NCI-H524 (cell line): ENCODE data around the gene SLC9A9.
A peak's percentile ranks its signal among the peaks of the same experiment; 100 is the strongest.
"Not testable (repeated sequence)": the region's sequence is repeated elsewhere in the genome, so short reads cannot be mapped to it uniquely, and the experiment has no call there.

Source experiments
- DNase-seq, 2 experiments: peaks; one replicate each; lab custom pipeline; 2025; lab: John Stamatoyannopoulos, UW

SLC9A9 gene

GRCh38 chr3:143810166-143810952 lies 37.9 kb downstream of the SLC9A9 start:
- no peak for DNase-seq

DNA sequence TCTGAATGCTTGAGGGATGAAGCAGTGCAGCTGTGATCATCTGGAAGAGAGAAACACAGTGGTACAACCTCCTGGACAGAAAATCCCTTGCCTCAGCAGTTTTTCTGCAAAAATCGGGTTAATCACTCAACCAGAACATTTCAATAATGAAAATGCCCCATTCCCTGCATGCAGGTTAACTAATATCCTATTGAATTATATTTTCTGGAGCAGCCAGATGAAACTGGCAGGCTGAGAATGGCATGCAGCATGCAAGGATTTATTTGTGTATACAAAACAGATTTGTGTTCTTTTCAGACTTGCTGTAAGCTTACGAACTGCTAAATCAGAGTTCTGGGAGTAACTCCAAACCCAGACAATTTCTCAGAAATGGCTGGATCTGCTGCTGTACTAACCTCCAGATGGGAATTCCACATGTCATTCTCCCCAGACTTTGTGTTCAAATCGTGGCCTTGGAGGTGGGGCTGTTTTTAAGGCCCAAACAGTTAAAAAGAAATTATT lies 39.1 kb downstream of the SLC9A9 start:
- DNase-seq = no peak

- no peak for DNase-seq
Measured at GRCh38 chr3:143808030-143808429, 40.2 kb downstream of the SLC9A9 start.

DNA sequence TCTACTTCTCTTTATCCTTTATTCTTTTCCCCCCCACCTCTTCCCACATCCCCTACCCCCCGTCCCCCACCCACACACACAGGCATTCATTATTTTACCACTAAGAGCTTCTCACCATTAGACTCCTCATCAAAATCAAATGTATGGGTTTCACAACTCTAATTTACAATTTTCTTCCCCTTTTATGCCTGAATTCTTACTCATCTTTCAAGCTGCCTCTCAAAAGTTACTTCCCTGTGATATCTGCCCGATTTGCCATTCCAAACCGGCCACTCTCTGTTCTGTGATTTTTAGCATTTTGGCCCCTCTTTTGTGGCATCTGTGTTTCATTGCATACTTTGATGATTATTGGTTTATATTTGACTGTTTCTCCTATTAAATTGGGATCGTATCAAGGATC lies 42.2 kb downstream of the SLC9A9 start:
- DNase-seq = no peak

DNA sequence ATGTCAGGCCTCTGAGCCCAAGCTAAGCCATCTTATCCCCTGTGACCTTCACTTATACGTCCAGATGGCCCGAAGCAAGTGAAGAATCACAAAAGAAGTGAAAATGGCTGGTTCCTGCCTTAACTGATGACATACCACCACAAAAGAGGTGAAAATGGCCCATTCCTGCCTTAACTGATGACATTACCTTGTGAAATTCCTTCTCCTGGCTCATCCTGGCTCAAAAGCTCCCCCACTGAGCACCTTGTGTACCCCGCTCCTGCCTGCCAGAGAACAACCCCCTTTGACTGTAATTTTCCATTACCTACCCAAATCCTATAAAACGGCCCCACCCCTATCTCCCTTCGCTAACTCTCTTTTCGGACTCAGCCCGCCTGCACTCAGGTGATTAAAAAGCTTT lies 42.8 kb downstream of the SLC9A9 start:
- not testable (repeated sequence) for DNase-seq

- not testable (repeated sequence) for DNase-seq
Measured at GRCh38 chr3:143801046-143801445, 47.2 kb downstream of the SLC9A9 start.

- DNase-seq = not testable (repeated sequence)
Measured at GRCh38 chr3:143798151-143798550, 50.1 kb downstream of the SLC9A9 start.

DNA sequence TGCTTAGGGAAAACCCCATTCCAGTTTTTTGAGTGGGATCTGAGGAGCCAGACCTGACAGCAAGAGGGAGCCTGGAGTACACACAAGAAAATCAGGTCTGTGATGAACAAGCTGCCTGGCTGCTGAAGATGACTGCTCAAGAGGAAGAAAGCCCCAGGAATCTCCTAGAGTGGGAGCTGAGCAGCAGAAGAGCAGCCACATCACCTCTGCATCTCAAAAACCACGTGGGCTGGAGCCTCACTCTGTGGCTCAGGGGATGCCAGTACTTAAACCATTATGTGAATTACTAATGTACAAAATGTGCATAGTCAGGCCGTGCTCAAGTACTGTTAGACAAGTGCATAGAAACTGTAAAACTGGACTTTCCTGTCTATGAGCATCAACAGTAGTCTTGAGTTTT lies 52.4 kb downstream of the SLC9A9 start:
- peak in 1 of 2 experiments; percentile 17 for DNase-seq

DNA sequence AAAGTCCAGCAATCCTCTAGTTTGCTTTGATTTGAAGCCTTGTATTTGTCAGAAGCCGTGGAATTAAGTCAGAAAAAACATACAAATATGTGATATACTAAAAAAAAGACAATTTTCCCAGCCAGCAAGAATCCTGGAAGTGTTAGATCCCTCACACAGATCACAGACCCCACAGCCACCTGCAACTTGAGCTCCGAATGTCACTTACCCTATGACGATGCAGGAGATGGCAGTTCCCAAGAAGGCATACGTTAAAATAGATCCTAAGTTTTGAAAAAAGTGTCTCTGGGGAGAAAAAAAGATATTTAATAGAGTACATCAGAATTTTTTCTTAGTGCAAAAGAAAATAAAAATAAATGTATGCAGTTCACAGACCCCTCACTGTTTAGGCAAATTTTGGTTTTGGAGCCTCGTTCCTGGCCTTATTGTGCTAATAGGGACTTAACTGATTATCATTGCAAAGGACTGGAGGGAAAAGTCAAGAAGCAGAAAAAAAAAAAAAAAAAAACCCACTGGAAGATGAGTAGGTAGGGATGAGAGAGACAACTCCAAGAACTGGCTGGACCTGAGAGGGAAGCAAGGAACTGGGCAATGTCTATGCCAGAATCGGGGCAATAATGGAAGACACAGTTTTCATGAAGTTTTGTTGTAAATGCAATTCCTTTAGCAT lies 53.3 kb downstream of the SLC9A9 start:
- DNase-seq = no peak

GRCh38 chr3:143793971-143794370 lies 54.3 kb downstream of the SLC9A9 start:
- no peak for DNase-seq

- no peak for DNase-seq
Measured at GRCh38 chr3:143791386-143791785, 56.9 kb downstream of the SLC9A9 start.

DNA sequence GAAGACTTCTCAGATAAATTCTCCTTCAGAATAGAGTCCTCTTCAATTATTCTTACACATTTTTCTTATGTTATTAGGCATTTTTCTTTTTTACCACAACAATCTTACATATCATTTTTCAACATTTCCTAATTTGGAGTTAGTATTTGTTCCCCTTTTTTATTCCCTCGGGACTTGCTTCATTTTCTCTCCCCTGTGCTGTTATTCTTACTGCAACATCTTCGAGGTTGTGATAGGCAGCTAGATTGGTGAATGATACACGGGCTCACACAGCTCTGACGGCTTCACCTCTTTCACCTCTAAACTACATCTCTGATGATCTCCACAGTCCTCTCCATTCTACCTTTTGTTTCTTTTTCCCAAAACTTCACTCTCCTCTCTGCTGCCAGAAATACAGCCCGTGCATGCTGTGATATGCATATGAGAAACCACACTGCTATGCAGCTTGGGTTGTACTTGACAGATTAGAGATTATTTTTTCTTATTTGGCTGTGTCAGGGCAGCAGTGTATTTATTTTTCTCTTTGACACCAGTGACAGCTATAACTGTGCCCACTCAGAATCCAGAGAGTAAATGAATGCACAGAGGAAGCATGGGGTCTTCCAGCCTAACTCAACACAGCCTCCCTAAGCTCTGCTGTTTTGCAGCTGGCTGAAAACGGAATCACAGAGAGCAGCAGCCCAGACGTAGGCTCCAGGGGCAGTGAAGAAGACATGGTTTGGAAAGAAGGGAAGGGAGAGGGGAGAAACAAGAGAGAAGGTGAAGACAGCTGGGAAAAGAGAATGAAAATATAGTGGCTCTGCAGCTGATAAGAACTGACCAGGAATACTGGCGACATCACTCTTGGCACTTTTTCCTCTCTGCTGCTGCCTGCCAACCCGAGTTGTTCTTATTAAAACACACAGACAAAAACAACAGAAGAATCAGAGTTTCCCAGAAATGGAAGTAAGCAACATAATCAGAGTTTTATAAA lies 61.8 kb downstream of the SLC9A9 start:
- DNase-seq = no peak

- DNase-seq = no peak
Measured at GRCh38 chr3:143784446-143784845, 63.8 kb downstream of the SLC9A9 start.

GRCh38 chr3:143783851-143784370 lies 64.4 kb downstream of the SLC9A9 start:
- no peak for DNase-seq

DNA sequence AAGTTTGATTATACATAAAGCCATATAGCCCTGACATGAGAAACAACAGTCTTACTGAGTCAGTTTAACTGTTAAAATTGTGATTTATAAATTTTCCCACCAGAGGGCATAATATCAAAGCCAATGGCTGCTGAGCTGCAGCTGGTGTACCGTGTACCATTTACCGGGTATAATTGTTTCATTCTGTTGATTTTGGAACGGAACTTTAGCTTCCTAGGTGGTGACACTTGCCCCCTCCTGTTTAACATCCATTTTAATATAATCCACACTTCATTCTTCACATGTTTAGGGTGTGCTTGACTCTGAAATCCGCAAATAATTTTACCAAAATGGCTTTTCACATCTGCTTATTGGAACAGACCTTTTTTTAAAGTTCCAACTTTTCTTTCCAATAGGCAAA lies 72.8 kb downstream of the SLC9A9 start:
- peak; percentile 15 to 66 for DNase-seq

DNA sequence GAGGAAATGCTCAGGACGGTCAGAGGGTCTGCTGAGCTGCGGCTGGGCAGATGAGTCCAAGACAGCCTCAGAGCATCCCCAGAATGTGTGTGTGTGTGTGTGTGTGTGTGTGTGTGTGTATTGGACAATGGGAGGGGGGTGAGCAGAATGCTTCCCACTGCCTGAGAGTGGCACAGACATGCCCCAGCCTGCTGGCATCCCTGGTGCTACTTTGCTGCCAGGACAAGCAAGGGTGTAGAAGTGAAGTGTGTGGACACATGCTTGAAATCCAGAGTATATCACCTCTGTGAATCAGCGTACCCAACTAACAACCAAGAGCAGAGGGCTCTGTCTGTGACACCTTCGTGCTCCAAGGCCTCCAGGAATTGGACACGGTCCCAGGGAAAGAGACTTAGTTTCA lies 76.3 kb downstream of the SLC9A9 start:
- DNase-seq = no peak

DNA sequence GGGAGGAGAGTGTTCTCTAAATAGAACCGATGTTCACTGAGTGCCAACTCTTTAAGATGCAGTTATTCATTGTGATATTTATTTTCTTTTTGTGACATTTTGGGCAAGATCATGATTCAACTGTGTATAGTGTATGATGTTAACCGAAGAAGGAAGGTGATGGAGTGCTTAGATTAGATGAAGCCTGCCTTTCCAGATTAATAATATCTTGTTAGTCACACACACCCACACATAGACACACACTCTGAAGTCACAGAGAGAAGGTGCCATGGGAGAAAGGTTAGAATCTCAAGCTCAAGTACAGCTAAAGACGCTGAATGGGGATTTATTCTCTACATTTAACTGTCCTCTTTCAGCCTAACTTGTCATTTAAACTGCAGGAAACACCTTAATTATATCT lies 77.0 kb downstream of the SLC9A9 start:
- no peak for DNase-seq

GRCh38 chr3:143770391-143770790 lies 77.9 kb downstream of the SLC9A9 start:
- DNase-seq = no peak

DNA sequence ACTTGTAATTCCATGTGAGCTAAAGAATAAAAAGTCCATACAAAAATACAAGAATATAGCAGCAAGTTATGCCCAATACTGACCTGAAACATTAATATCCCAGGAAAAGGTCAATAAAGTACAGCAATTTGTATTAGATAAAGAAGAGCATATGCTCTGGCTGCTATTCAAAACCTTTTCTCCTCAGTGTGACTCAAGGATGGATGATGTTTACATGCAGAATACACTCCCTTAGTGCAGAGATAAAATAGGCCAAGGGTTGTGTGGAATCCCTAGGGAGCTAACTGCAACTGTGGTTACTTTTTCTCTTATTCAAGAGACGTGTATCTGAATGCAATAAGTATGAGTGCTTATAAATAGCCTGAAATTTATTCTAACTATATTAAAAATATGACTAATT lies 78.7 kb downstream of the SLC9A9 start:
- DNase-seq = peak in 1 of 2 experiments; percentile 20

GRCh38 chr3:143764840-143765239 lies 83.4 kb downstream of the SLC9A9 start:
- no peak for DNase-seq

DNA sequence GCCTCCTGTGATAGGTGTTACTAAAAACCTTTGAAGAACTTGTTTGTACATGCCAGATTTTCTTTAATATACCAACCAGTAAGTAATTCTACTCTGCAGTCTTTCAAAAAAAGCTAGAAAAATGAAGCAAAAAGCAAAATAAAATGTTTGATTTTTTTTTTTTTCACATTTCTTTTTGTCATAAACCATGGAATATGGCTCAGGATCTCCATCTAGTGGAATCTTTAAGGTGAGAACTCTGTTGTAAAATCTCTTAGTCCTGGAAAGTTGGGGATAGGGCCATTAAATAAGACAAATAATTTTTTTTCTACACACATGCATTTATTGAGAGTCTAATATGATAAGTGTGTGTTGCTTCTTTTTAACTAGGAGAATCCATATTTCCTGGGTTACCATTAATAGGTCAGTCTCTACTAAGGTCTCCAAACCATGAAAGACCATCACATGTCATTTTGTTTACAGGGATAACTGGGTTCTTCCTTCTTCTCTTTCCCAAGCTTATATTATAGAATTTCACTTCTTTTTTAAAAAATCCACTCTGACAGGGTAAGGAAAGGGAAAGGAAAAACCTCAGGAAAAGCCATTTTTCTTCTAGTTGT lies 84.6 kb downstream of the SLC9A9 start:
- peak in 1 of 2 experiments; percentile 40 for DNase-seq
